Right lobe of liver (tissue), 6 donors: ENCODE data around the gene PTCD3. TPM values are rescaled to one million over a fixed set of nuclear protein-coding genes. Genes with fewer than 3 reads are reported as not detected.

Experiments
- ATAC-seq, 4 donors: fragments of 200-7000 bp; cut with Tn5 transposase; one replicate each; pipeline ENCODE4 v1.9.1; 2020; ENCODE audit warnings: mild to moderate bottlenecking in 4 of 4, moderate library complexity in 4 of 4
- DNase-seq, 3 donors: peaks; one replicate each; pipeline ENCODE4 v3.0.0-alpha.2; 2020
- H3K27ac ChIP-seq, 3 donors: fragments of 200-600 bp; one replicate each; pipeline ENCODE4 v1.8.0; 2022
- H3K27me3 ChIP-seq, 2 donors: fragments of 200-600 bp; one replicate each; pipeline ENCODE4 v1.8.0; 2022
- H3K36me3 ChIP-seq, 4 donors: fragments of 200-600 bp; sonication (generic) in 1 of 4; one replicate each; pipeline versions ENCODE4 v1.5.1 to v1.8.0; 2017 to 2022; ENCODE audit warnings: control low read depth in 1 of 4
- H3K4me1 ChIP-seq, 4 donors: fragments of 200-600 bp; sonication (generic) in 1 of 4; one replicate each; pipeline versions ENCODE4 v1.5.1 to v1.8.0; 2017 to 2022; ENCODE audit warnings: control low read depth in 1 of 4
- H3K4me3 ChIP-seq, 3 donors: fragments of 200-600 bp; one replicate each; pipeline ENCODE4 v1.8.0; 2022
- H3K9me3 ChIP-seq, 4 donors: fragments of 200-600 bp; sonication (generic) in 1 of 4; one replicate each; pipeline versions ENCODE4 v1.5.1 to v1.8.0; 2017 to 2022; ENCODE audit warnings: control low read depth in 1 of 4
- POLR2A ChIP-seq: fragments of 450-650 bp; IDR thresholded peaks from one replicate; pipeline ENCODE4 v1.6.1; 2017; ENCODE audit warnings: antibody characterized with exemption, mild to moderate bottlenecking
- WGBS: methylation state at CpG from one replicate; pipeline ENCODE4 v1.1.6; 2018; ENCODE audit warnings: low coverage, low lambda C conversion rate; ENCODE audit not compliant: insufficient coverage; ENCODE audit errors: missing lambda C conversion rate; 5-methylcytosine and 5-hydroxymethylcytosine counted together
- intact Hi-C, 2 donors: fragments of 100-400 bp; cut with DNase I; formaldehyde crosslinking; loops; one replicate each; pipeline versions ENCODE4 v1.11.2 to v1.14.1; 2022
- total RNA-seq, 6 experiments: library from RNA; depleted of rRNA in 2 of 6; stranded (reverse); fragments of >200 nt in 2 of 6; fragmentation: NEBNext Ultra II Directional in 3 of 6; extraction: Animal tissue kit (Norgen Biotek cat#: 25700) in 3 of 6; gene quantifications; one replicate each; pipeline versions ENCODE4 v1.1.0 to v1.2.4, GENCODE V29; 2016 to 2023
- TF ChIP-seq, protein P1 (sequence below), 4 donors: fragments of 200-600 bp in 3 of 4; fragments of 450-650 bp in 1 of 4; IDR thresholded peaks; one replicate each; pipeline versions ENCODE4 v1.5.1 to v1.8.0; 2016 to 2022; ENCODE audit warnings: antibody characterized with exemption in 4 of 4, mild to moderate bottlenecking in 2 of 4
- donor health status: DM: no; HTN: yes; CAD: no.
- donor health status: DM: no; HTN: no; CAD: no.
- donor health status: DM: no; HTN: no; CAD: no.
- donor health status: DM: no; HTN: yes; CAD: no.
- donor health status: DM: no; HTN: yes; CAD: no.

Gene PTCD3
- total RNA-seq, 6 experiments from 2014 or later = 47.6 to 68.2 (median 56.1) TPM

DNA sequence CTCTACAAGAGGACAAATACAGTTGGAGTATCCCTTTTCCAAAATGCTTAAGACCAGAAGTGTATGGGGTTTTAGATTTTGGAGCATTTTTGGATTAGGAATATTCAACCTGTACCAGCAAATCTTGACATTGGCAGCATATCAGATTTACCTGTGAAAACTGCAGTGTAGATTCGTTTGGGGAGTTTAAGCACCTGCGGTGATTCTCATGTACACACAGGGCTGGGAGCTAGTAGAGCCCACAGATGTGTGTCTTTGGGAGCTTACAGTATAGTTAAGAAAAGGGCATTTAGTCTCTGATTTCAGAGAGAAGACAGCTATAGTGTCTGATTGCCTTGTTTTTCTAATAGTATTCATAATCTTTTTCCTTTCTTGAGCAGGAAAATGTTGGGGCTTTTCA lies 30.1 kb downstream of the PTCD3 start:
- TF ChIP-seq, protein P1, sequence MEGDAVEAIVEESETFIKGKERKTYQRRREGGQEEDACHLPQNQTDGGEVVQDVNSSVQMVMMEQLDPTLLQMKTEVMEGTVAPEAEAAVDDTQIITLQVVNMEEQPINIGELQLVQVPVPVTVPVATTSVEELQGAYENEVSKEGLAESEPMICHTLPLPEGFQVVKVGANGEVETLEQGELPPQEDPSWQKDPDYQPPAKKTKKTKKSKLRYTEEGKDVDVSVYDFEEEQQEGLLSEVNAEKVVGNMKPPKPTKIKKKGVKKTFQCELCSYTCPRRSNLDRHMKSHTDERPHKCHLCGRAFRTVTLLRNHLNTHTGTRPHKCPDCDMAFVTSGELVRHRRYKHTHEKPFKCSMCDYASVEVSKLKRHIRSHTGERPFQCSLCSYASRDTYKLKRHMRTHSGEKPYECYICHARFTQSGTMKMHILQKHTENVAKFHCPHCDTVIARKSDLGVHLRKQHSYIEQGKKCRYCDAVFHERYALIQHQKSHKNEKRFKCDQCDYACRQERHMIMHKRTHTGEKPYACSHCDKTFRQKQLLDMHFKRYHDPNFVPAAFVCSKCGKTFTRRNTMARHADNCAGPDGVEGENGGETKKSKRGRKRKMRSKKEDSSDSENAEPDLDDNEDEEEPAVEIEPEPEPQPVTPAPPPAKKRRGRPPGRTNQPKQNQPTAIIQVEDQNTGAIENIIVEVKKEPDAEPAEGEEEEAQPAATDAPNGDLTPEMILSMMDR (IDR thresholded peaks at IDR 0.05) = no peak
- TF ChIP-seq POLR2A = no peak
- H3K36me3 ChIP-seq = peaks cover 11 to 90% (median 53%) of the 10 kb centered on the region in 4 donors
- no peaks in the 10 kb centered on the region for H3K27me3 ChIP-seq
- no peaks in the 10 kb centered on the region for H3K9me3 ChIP-seq
- H3K27ac ChIP-seq = no peak overlapping the region
- 92% methylated on average over 2 of the region's 2 CpGs for WGBS
- no peaks in the 10 kb centered on the region for H3K4me1 ChIP-seq
- no peak overlapping the region for H3K4me3 ChIP-seq
- intact Hi-C loops = no loop called here
- DNase-seq (no peak), ATAC-seq (no peak)

DNA sequence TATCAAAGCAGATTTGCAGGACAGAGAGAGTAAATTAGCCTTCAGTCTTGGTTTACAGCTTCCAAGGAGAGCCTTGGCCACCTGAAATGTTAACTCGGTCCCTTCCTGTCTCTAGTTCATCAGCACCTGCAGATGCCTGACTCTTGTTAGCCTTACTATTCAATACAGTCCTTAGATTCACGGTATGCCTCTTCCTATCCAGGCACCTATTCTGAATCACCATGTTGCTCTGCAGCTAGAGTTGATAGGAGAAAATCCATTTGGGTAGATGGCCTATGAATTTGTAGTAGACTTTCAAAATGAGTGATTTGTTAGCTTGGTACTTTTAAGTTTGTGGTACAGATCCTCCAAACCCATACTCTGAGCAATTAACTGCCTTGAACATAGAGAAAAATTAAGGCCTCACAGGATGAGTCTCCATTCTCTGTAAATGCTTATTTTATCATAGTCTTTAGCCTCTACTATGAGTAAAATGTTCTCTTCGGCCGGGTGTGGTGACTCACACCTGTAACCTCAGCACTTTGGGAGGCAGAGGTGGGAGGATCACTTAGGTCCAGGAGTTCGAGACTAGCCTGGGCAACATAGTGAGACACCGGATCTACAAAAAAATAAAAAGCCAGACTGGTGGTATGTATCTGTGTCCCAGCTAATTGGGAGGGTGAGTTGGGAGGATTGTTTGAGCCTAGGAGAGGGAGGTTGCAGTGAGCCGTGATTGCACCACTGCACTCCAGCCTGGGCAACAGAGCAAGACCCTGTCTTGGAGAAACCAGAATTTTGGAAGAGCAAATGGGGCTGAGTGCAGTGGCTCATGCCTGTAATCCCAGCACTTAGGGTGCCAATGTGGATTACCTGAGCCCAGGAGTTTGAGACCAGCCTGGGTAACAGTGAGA lies 32.9 kb downstream of the PTCD3 start:
- Histone ChIP-seq H3K9me3 (no peaks in the 10 kb centered on the region), H3K4me3 (no peak overlapping the region), H3K27me3 (no peaks in the 10 kb centered on the region), H3K4me1 (no peaks in the 10 kb centered on the region), H3K27ac (no peak overlapping the region), H3K36me3 (peaks cover 4 to 87% (median 38%) of the 10 kb centered on the region in 4 donors)
- ATAC-seq (no peak), DNase-seq (no peak)
- WGBS = 91% methylated on average over 6 of the region's 7 CpGs
- intact Hi-C loops = no loop called here
- no peak for TF ChIP-seq POLR2A
- TF ChIP-seq, protein P1 (IDR thresholded peaks at IDR 0.05) = no peak

DNA sequence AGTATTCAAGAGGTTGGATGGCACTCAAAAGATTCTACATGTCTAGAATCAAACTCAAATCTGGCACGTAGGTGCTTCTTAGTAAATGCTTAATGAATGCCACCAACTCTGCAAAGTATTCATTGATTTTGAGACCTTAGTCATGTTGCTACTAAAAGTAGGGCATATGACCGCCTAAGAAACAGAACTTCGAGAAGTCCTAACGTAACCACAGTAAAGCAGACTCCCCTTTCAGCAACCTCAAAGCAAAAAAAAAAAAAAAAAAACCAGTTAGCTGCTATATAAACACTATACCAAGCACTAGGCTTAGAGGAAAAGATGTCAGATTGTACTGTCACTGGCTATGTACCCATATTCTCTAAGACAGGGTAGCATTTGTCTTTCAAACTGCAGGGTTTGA lies 33.9 kb downstream of the PTCD3 start:
- peaks cover 0 to 87% (median 36%) of the 10 kb centered on the region in 4 donors for H3K36me3 ChIP-seq
- TF ChIP-seq, protein P1 (IDR thresholded peaks at IDR 0.05) = no peak
- no peak for TF ChIP-seq POLR2A
- H3K9me3 ChIP-seq = no peaks in the 10 kb centered on the region
- H3K27ac ChIP-seq = no peak overlapping the region
- H3K27me3 ChIP-seq = no peaks in the 10 kb centered on the region
- no peaks in the 10 kb centered on the region for H3K4me1 ChIP-seq
- WGBS = 72% methylated on average over 4 of the region's 4 CpGs
- ATAC-seq (no peak), DNase-seq (no peak)
- intact Hi-C loops = no loop called here
- H3K4me3 ChIP-seq = no peak overlapping the region

DNA sequence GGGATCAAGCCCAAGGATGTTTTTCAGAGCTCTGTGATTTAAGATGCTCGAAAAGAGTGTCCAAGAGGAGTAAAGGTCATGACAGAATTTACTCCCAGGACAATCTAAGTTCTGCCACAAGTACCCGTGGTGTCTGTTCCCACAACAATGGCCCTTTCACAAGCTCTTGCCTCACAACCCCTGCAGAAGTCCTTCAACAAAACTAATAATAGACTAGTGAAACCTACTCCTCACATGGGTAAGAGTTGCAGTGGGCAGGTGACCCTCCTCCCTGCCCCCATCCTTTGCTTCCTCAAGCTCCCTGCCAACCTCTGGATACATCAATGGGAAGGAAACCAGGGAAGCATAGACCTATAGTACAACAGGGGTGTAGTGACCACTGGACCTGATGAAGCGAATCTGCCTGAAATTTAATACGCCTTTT lies 34.9 kb downstream of the PTCD3 start:
- DNase-seq = no peak
- Histone ChIP-seq H3K4me1 (no peaks in the 10 kb centered on the region), H3K9me3 (no peaks in the 10 kb centered on the region), H3K36me3 (peaks cover 0 to 87% (median 35%) of the 10 kb centered on the region in 4 donors), H3K27ac (no peak overlapping the region), H3K4me3 (no peak overlapping the region), H3K27me3 (no peaks in the 10 kb centered on the region)
- 91% methylated on average over 4 of the region's 4 CpGs for WGBS
- ATAC-seq = no peak
- TF ChIP-seq, protein P1 (IDR thresholded peaks at IDR 0.05) = no peak
- no peak for TF ChIP-seq POLR2A
- intact Hi-C loops = no loop called here
